IPS-NIHi11 (cell line): ENCODE results near the gene SIX3.

Experiments
- DNase-seq: peaks from one replicate; pipeline ENCODE4 v3.0.0; 2012; ENCODE audit warnings: mixed read lengths, low spot score

SIX3 gene

DNA sequence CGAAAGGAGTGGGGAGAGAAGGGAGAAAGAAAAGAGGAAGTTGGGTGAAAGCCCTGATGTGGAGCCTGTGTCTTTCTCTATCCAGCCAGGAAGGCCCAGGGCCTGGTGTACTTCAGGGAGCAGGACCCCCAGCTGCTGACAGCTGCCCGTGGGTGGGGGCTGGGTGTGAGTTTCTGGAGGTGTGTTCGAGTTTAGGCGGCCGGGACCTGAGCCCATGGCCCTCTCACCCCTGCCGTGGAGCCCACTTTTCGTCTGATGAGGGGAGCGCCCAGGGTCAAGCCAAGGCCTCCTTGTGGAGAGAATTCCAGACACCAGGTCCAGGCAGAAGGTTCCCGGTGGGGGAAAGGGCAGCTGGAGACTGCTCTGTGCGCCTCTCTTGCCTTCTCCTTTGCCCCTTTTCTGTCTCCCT is 2.2 kb downstream of the SIX3 start:
- no peak for DNase-seq

DNA sequence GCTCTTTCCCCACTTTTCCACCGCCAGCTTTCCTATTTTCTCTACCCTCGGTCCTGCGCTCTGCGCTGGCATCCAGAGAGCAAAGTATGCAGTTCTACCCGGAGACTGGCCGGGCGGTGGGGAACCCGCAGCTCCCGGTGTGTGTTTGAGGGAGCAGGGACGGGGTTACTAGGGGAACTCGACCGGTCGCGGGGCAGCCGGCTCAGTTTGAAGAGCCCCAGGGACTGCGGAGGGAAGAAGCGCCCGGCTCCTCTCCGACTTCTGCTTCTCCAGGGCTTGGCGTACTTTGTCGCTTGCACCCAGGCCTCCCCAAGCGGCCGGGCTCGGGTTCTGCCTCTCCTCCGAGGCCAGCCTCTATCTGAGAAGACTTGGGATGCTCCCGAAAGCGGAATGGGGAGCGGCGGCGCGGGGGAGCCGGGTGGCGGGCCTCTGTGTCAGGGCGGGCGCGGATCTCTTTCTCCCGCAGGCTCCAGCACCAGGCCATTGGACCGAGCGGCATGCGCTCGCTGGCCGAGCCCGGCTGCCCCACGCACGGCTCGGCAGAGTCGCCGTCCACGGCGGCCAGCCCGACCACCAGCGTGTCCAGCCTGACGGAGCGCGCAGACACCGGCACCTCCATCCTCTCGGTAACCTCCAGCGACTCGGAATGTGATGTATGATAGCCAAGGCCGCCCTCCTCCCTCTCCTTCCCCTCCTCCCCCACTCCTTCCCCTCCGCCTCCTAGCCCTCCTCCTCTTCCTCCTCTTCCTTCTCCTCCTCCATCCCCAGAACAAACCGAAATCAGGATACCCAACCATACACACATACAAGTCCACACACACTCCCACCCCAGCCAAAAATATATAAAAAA is 2.8 kb downstream of the SIX3 start:
- no peak for DNase-seq

DNA sequence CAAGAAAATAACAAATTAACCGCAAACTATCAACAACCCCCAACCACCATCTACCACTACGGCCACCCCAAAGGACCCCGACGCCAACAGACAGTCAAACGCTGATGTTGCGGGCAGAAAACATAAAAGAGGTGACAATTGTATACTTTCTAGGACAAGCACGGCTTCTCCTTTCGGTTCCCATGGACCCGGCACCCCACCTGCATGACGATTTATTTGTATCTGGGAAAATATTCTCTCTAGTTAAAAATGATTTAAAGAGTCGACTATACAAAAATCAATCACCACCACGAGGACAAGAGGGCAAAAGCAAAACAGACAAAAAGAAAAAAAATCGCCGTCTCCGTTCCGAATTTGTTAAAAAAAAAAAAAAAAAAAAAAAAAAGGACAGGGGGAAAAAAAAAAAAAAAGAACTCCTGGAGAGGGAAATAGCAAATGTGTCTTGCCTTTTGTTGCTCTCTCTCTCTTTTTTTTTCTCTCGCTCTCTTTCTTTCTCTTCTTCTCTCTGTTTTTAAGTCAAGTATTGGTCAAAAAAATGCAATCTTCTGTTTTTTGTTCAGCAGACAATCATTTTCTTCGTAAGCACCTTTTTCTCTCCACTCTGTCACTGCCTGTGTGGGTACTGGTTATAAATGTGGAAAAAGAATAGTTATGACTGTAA is 3.6 kb downstream of the SIX3 start:
- DNase-seq = no peak

DNA sequence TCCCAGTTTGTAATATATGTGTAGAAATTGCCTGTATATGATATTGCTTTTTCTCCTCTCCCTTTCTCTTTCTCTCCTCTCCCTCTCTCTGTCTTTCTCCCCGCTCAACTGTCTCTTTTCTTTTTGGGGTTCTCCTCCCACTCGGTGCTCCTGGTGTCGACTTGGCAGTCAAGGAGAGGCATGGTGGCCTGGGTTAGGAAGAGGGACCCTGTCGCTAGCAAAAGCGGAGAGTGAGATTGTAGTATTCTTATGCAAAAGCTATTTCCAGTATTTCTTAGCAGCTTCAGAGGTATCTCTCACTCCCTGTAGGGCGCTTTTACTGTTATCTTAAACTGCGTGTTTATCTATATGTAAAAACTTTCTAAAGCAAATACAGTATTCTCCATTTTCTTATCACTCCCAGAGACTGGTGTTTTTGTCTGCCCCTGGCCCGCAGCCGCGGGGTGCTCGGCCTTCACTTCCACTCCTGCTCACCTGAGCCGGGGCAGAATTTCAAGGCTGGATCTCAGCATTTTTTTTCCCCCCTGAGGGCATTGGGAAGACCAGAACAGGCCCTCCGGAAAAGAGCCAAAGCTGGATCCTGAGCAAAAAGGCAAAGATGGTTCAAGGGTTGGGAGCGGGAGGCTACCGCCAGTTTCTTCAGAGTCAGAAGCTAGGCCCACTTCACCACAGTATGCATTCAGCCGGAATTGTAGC is 4.3 kb downstream of the SIX3 start:
- DNase-seq = no peak

DNA sequence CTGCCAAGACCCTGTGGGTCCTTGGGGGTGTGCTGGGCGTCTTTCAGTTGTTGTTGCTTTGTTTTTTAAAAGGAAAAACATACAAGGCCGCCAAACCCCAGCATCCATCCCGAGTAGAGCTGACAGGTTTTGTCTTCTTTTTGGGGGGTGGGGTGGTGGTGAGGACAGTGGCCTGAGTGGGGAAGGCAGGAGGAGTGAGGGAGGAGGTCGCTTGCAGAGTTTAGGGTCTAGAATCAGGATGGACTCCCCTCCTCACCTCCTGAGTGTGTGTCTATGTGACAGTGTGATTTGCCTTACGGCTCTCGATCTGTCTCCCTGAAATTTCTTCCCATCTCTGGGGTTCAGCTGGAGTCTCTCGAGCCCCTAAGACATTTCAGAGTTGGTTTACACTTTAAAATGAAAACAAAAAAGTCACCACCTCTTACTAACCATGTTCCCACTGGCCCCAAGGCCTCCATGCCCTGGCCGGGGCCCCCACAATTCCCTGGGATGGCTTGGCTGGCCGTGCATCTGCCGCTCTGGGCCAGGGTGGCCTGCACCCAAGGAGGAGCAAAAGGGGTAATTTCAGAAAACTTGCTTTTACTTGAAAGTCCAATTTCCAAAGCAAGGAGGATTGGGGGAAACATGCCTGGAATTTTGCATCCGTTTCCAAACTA is 5.0 kb downstream of the SIX3 start:
- DNase-seq = no peak

DNA sequence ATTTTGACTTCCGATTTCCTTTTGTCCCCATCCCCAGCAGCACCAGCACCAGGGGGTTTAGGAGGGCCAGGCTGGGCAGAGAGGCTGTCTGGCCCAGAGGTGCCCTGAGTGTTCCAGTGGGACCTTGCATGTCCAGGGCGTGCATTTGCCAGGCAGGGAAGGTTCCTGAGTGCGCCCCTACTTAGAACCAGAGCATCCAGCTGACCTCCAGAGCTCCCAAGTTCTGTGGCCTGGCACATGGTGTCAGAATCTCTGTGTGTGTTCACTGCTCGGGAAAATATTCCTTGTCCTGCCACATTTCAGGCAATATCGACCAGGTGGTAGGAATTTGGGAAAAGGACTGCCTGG is 5.5 kb downstream of the SIX3 start:
- no peak for DNase-seq

DNA sequence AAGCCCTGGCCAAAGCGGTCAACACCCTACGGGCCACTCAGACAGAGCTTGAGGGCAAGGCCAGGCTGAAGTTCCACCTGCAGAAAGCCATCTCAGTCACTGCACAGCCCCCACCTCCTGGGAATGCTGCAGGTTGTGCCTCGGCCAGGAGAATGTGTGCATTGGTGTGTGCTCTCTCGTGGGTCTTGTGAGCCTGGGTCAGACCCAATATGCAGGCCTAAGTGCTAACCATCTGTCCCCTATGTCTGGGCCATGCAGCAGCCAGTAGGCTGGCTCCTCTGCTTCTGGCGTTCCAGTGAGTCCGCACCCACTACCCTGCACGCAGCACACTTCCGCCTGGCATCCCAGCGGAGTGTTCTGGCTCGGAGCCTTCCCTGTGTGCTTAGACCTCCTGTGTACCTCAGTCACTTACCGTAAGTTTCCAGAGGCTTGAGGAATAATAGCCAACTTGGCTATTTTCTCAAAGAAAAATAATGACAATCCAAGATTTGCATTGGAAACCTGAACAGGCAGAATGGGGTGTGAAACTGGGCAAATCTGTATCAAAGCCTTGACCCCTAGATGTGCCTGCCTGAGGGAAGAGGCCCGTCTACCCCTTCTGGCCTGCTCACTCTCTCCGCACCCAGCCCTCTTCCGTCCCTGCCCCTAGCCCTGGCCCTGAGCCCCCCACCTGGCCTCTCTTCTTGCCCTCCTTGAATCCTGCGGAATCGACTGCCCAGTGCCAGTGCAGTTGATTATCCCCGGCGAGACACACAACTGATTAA is 7.2 kb downstream of the SIX3 start:
- no peak for DNase-seq

DNA sequence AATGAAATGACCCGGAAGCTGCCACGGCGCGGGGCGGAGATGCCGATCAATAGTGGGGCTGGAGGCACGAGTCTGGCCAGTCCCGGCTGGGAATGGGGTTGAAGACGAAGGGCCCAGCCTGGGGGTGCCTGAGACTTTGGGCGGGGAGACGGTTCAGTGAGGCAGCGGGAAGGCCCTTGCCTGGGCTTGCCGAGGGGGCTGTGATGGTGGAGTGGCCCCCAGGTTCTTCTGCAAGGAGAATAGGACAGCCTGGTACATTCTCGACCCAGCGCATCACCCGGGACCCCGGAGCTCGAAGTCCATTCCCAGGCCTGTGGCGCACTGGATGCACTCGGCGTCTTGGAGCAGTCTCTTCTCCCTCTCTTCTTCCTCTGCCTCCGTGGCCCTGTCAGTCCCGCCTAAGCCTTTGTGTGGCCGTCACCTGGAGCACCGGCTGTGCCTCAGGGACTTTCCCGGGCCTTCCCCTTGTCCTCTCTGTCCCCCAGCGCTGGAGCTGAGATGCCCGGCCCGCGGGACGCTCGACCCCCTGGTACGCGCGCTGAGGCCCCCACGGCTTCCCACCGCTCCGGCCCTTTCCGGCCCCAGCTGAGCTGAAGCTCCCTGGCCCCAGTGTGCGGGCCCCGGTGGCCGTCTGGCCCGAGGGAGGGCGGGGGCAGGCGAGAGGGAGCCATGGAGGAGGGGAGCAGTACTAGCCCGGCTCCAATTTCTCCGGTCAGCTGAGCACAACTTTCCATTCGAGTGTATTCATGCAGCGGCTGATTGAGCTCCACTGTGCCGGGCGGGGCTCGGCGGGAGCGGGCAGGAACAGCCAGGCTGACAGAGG is 8.0 kb downstream of the SIX3 start:
- DNase-seq = no peak

DNA sequence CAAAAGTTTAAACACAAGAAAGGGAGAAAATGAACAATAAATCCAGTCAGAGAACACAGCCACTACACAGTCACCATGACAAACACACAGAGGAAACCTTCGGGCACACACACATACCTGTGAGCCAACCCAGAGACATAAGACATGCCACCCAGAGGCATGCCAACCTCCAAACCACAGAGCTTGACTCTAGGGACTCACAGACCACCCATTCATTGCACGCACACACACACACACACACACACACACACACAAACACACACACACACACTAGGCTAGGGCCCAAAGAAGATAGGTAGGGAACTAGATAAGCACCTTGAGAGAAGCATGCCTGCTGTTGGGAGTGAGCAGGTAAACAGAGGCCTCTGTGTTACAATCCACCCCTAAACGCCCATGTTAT is 9.1 kb downstream of the SIX3 start:
- no peak for DNase-seq

DNA sequence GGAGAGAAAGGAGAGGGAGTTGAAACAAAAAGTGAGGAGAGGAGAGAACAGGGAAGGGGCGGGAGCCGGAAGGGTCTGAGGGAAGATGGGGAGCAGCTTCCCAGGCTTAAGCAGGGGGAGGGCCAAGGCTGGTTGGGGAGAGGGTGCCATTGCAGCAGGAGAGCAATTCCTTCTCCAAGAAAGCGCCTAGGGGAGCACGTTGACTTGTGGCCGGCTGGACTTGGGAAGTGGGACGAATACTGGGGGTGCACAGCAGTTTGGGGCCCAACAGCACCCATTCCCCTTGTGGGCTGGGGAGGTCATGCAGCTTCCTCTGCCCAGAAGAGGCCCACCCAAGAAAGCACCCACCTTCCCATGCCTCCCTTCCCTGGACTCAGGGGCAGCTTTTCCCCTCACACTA is 9.6 kb downstream of the SIX3 start:
- no peak for DNase-seq

DNA sequence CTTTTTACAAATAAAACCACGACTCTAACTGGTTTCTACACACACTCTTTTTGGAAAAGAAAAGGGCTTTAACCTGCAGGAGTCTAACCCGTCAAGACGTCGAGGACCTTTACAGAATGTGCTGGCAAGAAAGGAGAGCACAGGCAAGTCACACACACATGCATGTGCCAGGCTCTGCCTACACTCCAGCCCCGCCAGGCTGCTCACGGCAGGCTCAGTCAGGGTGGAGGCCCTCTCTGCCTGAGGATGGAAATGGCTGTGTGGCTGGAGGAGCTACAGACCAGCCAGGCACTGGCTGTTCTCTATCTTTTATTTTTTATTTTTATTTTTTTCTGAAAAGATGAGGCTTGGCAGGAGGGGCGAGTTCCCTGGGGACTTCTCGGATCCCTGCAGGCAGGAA is 10.2 kb downstream of the SIX3 start:
- no peak for DNase-seq

DNA sequence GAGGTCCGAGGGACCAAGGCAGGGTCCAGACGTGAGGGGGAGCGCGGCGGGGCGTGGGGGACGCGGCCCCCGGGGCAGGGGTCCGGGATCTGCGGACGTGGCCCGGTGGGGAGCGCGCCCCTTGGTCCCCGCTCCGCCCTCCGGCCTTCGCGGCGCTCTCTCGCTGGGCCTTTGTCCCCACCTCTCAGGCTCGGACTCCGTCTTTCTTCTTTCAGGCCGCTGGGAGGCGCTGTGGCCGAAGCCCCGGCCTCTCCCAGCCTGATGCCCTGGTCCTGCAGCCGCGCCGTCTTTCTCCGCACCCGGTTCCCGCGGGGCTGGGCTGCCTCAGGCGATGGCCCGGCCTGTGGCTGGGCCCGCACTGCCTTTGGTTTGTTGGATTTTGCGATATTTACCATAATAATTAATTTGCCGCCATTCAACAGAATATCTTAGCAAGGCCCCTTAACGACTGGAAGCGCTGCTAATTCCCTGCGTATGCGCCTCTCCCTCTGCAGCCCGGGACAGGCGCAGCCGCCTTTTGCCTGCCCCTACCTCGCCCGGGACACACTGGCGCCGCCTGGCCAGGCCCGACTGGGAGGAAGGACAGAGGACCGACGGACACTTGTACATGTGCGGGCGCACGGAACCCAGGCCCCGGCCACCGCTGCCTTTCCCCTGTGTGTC is 10.8 kb downstream of the SIX3 start:
- DNase-seq = peak; percentile 81

DNA sequence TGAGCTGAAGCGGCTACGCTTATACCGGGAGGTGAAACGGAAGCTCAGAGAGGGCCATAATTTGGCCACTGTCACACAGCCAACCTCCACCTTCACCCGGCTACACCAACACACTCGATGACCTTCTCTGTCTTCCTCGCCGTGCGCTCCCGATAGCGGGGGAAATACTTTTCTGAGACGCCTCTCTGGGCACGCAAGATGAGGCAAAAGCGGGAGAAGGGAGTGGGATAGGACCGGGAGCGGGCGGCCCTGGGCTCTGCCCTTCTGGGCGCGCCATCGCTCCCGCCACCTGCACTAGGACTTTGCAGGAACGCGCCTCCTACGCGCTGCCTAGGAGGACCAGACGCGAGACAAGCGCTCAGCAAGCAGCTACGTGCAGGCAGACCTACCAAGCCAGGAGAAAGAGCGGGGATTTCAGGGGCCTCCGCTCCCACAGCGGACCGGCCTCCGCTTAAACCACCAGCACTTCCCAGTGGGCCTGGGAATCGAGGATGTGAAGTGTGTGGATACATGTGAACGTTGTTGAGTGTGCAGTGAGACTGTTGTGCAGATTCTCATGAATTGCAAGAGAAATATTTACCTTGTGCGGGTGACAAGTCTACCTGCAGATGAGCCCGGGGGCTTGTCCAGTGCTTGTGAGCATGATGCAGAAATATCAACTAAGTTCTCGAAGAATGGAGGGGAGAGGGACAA is 11.4 kb downstream of the SIX3 start:
- no peak for DNase-seq

DNA sequence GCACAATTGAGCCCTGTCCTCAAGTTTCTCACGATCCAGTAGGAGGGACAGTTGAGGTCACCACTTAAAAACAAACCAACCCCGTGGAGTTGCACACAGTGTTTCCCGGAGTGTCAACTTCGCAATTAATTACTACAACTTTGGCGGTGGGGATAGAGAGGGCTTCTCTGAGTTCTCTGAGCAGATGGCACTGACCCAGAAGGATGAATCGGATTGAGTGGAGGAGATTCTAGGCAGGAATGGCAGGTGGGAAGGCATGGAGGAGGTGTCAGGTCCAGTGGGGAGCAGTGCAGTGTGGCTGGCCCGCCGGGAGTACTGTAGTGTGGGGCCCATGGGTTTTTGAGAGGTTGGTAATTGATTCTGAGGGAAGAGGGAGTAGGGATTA is 12.0 kb downstream of the SIX3 start:
- DNase-seq = no peak

DNA sequence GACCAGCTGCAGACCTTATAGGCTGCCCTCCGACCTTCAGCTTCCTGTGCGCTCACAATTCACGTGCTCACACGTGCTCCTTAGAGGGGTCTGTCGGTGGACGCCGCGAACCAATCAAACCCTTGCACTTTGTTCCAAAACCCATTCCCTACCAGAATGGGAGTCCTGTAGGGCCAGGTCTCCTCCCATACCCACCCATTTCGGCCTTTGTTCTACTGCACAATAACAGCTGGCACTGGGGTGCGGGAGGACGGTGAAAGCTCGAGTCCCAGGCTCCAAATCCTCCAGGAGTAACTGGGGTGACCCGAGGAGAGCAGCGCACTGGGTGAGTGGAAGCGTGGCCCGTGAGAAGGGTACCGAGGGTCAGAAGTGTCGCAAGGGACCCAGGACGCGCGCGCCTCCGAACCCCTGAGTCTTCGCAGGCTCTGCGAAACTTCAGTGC is 13.0 kb downstream of the SIX3 start:
- no peak for DNase-seq

DNA sequence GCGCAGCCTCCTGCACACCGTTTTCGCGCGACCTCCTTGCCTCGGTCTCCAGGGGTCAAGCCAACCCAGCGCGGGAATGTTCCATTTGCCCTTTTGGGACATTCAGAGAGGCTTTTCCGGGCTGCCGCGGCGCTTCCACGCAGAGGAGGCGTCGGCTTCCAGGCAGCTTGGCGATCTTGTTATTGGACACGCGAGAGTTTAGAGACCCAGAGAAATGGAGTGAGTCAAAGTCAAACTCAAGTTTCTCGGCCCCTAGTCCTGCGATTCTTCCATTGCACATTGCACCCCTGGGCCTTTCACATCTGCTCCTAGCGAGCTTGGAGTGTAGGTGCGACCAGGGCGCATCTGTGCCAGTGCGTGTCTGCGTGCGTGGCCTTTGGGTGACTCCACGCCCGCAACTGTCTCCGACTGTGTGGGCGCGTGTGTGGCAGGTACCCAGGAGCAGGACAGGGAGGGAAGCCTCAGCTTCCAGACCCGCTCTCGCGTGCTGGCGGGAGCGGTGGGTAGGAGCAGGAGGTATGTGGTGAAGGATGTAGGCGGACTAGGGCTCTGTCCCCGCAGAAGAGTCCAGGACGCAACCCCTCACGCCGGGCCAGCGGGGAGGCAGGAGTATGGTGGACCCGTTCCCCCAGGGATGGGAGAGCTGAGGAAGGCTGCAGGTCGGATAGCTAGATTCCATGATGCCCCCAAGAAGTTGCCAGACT is 13.5 kb downstream of the SIX3 start:
- DNase-seq = no peak

DNA sequence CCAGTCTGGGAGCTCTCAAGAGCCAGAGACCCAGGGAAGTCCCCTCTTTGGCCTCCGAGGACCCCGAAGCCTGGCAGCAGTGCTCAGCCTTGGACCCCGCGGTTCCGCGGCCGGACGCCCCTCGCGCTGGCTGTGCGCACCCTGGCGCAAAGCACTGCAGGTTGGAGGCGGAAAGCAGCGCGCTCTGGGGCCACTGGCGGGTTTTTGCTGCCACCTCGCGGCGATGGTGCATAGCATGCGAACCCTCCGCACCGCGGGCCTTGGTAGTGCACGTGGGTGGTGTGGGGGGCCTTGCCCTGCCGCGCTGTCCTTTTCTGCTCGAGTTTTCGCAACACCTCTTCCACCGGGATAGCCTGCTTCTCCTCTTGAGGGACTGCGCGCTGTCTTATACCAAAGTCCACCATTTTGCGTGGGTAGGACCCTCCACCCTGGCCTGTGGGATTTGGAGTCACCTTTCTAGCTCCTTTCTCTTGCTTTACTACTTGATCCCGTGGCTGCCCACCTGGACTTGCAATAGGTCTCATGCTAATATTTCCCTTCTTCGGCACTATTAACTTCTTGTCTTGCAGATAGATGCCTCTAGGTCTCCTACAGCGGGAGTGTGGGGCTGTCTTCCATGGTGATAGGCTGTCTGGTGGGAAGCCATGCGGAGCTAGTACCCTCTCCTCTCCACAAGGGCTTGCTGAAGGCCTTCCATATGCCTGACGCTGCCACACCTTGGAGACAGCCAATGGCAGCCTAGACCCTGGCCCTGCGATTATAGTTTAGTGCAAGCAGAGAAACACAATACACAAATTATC is 14.3 kb downstream of the SIX3 start:
- DNase-seq = peak; percentile 86

DNA sequence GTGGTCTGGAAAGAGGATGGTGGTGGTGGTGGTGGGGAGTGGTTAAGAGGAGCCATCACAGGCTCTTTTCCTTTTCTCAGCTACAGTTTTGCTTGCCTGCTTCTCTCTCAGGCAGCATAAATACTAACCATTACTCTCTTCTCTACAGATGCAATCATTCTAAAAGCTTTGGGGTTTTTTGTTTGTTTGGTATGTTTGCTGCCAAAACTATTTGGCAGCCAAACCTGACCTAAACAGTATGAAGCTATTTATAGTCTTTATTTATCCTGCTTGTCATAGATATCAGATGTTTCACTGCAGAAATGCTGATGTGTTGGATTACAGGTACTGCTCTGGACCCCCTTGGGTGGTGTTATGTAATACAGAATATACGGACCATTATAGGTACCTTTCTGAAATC is 15.3 kb downstream of the SIX3 start:
- no peak for DNase-seq
